T1000 (cell line): Measurements from ENCODE around the gene IFI27L1.

Source experiments
- DNase-seq: peaks from one replicate; lab custom pipeline; 2025; ENCODE audit warnings: mixed read lengths; lab: John Stamatoyannopoulos, UW

IFI27L1 gene

DNA sequence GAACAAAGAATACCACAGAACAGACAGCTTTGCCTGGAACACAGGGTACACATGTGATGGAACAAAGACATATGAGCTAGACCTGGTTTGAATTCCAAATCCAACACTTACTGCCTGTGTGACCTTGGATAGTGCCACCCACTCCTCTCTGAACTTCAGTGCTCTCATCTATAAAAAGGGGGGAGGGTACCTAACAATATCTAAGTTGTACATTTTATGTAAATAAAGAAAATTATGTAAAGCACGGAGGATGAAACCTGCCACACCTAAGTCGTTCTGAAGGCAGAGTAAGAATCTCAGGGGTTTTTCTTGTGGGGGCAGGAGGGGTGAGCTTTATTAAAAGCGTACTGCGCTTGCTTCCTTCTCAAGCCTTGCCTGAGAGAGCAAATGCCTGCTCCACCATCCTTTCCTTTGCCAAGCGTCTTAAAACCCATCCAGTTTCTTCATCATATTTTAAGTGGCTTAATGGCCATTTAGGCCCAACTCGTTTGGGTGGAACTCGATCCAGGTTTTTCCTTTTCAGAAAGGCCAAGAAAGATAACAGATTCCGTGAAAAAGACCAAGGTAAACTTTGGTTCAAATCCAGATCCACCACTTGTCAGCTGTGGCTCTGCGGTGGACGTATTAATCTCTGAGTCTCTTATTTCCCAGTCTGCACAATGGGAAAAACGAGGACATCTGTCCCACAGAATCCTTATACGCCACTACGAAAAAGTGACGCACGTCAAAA is 1.1 kb upstream of the IFI27L1 start:
- DNase-seq = no peak

DNA sequence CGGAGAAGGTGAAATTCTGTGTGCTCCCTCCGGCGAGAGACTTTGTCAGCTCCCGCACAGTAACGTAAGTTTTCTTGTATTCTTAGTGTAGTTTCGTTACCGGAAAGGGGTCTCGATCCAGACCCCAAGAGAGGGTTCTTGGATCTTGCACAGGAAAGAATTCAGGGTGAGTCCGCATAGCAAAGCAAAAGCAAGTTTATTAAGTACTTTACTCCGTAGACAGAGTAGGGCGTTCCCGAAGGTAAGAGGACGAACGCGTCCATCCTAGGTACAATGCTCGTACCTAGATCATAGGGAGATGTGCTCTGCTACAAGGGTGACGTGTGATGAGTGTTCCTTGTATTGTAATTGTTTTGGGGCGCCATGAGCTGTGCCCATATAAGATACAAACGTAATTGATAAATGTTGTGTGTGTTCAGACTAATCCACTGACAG is 293 bp downstream of the IFI27L1 start:
- no peak for DNase-seq

DNA sequence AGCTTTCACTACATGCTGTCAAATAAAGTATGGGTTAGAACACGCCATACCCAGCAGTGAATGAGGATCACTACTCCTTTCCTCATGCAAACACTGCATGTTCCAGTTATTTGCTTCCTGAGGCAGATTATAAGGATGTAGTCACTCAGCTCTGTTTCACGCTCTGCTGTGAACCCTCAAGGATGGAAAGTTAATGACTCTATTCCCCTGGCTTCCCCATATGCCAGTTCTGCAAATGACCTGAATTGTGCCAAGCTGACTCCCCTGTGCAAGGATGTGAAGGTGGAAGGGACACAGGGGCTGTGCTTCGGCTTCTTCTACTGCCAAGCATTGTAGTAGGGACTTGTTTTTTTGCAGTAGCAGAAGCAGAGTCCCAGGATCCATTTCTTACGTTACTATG is 6.8 kb downstream of the IFI27L1 start:
- no peak for DNase-seq

DNA sequence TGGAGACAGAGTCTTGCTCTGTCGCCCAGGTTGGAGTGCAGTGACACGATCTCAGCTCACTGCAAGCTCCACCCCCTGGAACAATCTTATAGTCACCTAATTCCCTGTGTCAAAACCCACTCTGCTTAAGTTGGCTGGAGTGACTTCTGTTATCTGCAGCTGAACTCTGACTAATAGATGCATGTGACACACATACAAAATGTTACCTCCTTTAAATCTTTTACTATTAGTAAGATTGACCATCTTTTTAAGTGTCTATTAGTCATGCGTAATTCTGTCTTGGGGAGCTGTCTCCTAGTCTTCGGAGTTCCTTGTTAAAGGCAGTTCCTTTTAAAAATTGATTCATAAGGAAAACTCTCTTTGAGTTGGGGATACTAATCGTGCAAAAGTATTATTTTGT is 7.4 kb downstream of the IFI27L1 start:
- DNase-seq = no peak

DNA sequence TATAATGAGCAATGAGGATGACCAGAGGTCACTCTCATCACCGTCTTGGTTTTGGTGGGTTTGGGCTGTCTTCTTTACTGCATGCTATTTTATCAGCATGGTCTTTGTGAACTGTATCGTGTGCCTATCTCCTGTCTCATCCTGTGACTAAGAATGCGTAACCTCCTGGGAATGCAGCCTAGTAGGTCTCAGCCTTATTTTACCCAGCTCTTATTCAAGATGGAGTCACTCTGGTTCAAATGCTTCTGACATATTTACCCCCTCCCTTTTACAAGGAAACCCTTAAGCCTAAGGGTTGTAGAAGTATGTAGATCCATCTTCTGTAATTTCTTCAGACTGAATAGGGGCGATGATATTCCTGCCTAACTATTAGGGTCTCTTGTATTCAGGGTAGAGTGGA is 8.4 kb downstream of the IFI27L1 start:
- DNase-seq = no peak

DNA sequence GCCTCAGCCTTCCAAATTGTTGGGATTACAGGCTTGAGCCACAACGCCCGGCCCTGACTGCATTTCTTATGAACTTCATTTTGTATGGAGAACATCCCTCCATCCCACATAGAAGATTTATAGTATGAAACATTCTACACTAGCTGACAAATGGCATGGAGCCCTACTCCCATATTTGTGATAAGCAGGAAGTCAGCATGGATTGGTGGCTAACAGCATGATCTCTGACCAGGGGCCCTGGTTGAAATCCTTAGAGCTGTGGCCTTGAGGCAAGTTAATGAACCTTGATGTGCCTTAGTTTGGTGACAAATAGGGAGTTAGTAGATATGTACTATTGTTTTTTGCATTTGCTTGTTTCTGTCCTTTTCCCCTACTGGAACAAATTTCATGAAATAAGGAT is 12.3 kb downstream of the IFI27L1 start:
- DNase-seq = no peak

DNA sequence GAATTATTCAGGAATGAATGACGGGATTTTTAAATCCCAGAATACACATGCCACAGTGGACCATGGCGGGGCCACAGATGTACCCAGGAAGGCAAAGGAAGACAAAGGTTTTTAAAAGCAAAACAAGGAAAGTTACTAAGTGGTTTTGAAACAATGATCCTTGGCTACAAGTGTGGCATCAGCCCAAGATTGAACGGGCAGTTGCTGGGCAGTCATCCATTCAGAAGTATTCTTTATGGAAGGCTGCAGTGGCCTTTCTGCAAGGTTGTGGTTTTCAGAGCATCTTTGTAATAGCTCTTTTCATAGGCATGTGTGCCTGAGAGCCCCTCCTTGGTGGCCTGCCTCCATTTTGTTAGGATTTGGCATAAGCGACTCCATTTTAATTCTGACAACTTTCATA is 16.0 kb downstream of the IFI27L1 start:
- DNase-seq = no peak

DNA sequence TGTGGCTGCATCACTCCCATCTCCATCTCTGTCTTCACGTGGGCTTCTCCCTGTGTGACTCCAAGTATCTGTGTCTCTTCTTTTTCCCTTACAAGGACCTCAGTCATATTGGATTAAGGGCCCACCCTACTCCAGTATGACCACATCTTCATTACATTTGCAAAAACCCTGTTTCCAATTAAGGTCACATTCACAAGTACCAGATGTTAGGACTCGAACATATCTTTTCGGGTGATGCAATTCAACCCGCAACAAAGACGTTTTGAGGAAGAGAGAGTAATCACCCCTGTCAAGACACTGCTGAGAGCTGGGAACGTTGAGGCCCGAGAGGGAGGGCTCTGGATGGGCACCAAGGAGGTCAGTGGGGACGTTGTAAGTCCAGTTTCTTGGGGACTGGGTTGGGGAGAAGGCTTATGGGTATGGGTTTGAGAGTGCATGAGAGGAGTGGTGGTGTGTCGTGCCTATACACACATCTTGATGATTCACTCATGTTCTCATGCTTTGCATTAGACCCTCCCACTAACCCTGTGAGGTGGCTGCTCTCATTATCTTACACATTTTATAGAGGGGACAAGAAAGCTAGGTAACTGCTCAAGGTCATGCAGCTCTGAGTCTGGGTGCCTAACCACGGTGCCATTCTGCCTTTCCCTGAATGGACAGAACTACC is 17.3 kb downstream of the IFI27L1 start:
- DNase-seq = no peak

DNA sequence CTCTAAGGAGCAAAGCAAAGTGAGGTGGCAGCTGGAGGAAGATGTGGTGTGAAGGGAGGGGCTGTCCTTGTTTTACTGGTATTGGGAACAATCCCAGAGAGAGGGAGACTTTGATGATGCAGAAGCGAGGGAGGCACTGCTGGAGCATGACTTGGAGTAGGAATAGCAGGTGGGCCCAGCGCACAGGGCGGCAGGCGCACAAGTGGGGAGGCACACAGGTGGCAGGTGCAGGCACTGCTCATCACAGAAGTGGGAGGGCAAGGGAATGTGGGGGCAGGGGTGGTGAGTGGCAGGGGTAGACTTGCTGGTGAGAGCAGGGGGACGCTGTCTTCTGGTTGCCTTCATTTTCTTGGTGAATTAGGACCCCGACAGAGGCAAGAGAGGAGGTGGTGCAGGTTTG is 17.9 kb downstream of the IFI27L1 start:
- no peak for DNase-seq

DNA sequence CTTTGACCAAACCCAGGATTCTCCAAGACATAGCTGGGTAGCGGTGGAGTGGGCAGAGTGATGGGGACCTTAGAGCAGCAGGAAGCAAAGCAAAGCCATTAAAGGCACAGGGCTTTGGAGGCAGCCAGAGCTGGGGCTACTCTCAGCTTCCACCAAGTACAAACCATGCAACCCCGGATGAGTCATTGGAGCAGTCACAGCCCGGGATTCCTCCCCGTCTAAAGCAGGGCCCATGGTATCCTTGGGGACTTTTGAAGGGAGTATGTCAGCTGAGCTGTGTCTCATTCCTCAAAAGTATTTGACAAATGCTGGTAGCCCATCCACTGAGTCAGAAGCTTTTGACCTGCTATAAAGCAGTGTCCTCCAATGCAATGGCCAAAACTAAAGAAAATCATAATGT is 19.7 kb downstream of the IFI27L1 start:
- DNase-seq = peak; percentile 55

DNA sequence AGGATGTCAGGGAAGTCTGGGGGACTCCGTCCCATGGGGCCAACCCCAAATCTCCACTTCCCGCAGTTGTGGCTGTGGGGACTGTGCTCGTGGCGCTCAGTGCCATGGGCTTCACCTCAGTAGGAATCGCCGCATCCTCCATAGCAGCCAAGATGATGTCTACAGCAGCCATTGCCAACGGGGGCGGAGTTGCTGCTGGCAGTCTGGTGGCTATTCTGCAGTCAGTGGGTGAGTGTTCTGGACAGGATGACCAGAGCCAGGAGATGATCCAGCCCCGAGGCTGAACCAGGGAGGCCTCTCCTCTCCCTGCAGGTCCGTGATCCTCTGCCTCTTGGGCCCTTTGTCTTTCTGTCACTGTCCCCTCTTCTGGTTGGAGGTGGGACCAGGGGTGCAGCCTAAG is 20.6 kb downstream of the IFI27L1 start:
- no peak for DNase-seq

DNA sequence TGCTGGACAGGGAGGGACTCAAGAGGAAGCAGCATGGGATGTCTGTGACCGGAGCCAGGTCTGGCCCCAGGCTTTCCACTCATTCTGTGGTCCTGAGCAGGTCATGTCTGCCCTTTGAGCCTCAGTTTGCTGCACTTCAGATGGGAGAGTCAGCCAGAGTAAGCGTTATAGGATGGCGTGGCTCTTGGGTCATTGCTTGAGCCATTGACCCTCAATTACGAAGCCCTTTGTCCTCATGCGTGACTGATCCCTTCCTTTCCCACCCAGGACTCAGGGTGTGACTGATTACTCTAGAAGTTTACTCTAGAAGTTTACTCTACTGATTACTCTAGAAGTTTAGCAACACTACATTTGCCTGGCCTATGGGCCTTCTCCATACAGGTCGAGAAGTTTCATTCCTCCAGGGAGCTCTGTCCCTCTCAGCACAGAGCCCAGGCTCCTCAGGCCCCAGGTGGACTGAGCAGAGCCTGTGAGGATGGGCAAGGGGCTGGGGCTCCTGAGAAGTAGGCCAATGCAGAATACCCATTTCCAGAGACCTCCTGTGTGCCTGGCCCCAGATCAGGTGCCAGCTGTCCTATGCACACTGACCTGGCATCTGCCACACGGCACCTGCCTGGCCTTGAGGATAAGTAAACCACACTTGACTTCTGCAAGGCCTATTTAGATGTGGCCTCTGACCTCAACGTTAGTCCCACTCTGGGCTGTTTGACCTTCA is 21.8 kb downstream of the IFI27L1 start:
- DNase-seq = no peak

DNA sequence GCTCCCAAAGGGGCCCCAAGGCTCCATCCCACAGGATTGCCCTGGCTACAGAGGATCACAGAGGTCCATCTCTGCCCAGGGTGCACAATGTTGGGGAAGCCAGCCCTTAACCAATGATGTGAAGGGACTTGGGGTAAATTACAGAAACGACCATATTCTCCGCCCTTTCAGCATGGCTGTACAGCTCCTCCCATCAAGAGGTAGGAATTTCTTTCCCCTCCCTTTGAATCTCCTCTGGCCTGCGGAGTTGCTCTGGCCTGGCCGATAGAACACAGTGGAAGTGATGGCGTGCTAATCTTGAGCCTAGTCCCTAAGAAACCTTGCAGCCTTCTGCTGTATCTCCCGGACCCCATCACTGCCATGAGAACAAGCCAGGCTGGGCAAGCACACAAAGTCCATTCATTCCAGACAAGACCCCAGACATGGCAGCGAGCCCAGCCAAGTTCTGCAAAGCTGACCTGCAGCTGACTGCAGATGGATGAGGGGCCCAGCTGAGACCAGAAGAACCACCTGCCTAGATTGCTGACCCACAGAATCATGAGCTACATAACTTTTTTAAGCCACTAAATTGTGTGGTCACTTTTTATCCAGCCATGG is 22.5 kb downstream of the IFI27L1 start:
- DNase-seq = no peak

DNA sequence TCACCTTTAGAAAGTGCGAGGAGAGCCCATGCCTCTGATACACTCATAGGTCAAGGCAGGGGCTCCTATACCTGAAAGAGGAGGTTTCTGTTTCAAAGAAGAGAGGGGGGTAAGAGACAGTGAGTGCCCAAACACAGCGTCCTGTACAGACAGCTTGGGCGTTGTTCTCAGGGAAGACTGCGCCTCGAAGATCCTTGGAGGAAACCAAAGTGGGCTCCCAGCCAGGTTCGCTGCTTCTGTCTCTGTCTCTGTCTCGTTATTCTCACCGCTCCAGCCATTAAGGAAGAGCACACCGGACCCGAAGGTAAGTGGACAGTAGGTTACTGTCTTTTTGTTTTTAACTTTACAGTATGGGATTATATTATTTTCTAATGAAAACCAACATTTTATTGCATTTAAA is 23.6 kb downstream of the IFI27L1 start:
- DNase-seq = no peak

DNA sequence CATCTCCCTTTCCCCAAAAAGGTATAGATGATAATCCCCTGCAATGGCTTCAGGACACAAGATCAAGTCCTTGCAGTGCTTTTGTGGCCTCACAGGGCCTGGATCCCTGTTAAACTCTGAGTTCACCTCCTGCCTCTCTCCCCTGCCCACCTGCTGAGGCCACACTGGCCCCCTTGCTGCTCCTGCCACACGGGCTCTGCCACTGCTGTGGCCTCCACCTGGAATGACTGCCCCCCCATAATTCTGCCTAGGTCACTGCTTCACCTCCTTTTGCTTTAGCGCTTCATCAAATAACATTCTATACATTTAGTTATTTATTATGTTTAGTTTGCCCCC is 28.8 kb downstream of the IFI27L1 start:
- no peak for DNase-seq

DNA sequence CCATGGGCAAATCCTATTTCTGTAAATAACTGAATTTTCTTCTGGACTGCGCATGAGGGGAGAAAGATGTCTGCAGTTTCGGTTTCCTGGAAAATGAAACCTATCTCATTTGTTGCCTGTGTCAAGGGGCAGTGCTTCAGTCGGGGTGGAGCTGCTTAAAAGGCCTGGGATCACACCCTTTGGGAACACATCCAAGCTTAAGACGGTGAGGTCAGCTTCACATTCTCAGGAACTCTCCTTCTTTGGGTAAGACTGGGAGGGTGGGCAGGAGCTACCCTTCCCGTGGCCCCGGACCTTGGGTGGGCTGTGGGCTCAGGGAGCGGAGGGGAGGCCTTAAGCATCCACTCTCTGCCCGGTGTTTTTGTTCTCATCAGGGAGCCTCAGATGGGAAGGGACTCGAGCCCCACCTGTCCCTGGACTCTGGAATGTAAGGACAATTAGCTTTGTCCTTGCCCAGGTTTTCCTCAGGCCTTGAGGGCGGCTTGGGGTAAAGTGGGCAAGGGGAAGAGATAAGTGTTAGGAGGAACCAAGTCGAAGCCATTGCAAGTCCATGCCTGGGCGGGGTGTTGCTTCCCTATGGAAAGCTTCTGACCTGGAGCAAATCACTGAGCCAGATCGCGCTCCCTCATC is 29.6 kb downstream of the IFI27L1 start, which contains the start of gene IFI27:
Gene IFI27, plus strand, starts transcription at position 185 of the 630 bp plus-strand sequence.
- DNase-seq = no peak

DNA sequence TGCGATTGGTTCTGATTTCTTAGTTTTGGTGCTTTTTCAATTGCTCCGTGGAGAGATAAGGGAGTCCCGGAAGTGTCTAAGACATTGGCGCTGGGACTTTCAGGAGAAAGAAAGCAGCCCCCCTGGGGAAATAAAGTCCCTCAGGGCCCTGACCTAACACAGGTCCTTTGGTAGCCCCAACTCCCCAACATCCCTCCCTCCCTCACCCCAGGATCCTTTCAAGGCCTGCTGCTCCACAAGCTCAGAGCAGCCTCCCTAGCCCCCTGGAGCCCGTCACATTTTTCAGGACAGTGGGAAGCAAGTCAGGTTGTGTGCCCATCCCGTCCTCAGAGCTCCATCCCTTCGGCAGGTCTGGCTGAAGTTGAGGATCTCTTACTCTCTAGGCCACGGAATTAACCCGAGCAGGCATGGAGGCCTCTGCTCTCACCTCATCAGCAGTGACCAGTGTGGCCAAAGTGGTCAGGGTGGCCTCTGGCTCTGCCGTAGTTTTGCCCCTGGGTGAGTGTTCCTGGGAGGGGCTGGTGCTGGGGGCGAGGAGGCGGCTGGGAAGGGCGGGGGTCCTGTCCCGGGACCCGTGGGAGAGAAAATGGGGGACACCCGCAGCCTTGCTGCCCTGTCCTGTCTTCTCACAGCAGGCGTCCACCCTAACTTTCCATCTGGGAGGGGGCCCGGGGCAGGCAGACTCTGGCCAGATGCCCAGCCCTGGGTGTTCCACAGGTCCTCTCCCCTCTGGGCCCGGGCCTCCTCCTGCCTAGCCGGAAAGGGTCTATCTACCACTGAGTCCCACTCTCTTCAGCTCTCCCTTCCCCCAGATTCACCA is 30.4 kb downstream of the IFI27L1 start:
- DNase-seq = no peak

DNA sequence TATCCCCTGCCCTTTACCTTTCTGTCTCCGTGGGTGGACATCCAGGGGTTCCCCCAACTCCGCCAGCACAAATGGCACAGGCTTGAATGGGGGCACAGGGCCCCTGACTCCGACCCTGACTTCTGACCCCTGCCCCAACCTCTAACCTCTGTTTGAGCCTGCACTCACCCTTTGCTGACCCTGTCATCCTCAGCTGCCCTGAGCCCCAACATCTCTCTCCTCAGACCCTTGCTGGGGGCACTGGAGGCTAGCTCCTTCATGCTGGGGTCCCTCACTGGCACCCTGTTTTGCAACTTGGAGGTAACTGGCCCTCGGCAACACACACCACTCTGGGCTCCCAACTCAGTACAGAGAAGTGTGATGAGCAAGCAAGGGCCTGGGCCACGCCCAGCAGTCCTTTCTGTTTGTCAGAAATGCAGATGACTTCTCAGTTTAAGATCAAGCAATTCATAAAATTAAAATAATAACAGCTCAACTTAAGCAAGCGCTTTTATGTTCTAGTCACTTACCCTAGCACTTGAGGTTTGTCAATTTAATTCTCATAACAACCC is 31.5 kb downstream of the IFI27L1 start:
- no peak for DNase-seq

DNA sequence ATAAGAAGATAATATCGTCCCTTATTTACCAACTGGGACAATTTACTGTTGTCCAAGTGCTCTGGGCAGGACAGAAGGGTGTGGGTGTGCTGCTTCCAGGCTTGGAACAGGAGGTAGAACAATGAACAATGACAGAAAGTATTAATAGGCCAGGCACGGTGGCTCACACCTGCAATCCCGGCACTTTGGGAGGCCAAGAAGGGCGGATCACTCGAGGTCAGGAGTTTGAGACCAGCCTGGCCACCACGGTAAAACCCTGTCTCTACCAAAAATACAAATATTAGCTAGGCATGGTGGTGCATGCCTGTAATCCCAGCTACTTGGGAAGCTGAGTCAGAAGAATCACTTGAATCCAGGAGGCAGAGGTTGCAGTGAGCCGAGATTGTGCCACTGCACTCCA is 32.0 kb downstream of the IFI27L1 start:
- no peak for DNase-seq

DNA sequence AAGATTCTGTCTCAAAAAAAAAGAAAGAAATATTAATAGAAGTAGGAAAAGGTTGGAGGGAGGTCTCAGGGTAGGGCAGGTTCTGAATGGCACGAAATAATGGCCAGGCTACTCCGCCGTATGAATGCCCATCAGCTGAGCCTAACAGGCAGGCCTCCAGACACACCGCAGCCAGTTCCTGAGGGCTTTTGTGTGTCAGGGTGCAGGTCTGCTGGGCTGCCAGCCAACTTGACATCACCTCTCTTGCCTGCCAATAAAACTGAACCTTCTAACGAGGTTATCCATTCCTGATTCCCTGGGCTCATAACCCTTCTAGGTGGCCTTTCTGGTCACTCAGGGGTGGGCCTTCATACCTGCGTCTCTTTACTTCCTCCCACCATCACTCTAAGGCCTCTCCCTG is 32.4 kb downstream of the IFI27L1 start:
- no peak for DNase-seq

DNA sequence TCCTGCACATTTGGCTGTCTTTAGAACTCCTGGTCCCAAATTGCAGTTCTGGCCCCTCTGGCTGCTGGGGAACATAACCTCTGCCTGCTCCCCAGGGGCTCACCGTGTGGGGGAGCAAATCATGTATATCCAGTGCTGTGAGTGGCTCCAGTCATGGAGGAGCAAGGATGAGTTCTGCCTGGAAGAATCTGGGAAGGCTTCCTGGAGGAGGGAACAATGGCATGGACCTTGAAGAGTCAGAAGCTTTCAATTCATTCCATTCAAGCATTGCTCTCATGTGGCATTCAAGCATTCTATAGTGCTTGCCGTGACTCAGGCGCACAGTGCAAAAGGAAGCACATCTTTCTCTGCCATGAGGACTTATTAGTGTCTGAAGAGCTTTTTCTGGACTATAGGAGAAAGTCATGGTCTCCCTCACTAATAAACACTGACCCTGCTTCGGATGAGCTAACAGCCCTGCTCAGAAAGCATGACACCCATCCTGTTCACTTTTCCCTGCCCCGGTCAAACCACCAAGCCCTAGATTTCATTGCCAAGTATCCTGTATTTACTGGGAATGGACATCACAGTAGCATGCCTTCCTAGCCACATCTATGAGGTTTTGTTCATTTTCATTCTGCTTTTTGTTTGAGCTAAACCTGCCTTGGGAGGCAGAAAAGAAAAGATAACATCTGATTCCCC is 32.9 kb downstream of the IFI27L1 start:
- no peak for DNase-seq
